Tibial artery (tissue), 4 donors: ENCODE data around the gene ZNF497.
A peak's percentile ranks its signal among the peaks of the same experiment; 100 is the strongest.

Experiments used
- DNase-seq, 2 donors: peaks; one replicate each; pipeline ENCODE4 v3.0.0-alpha.2; 2019
- H3K27ac ChIP-seq, 2 donors: fragments of 200-600 bp; sonication (generic) in 1 of 2; 1 replicate in 1 of 2; 2 replicates in 1 of 2; pipeline ENCODE4 v1.5.1; 2018 to 2019; ENCODE audit warnings: mild to moderate bottlenecking in 1 of 2
- H3K27me3 ChIP-seq, 2 donors: fragments of 200-600 bp; sonication (generic) in 1 of 2; one replicate each; pipeline versions ENCODE4 v1.5.1 to v1.6.0; 2016 to 2019
- H3K36me3 ChIP-seq, 3 donors: fragments of 200-600 bp; sonication (generic) in 2 of 3; one replicate each; pipeline ENCODE4 v1.5.1; 2016 to 2019; ENCODE audit warnings: mild to moderate bottlenecking in 2 of 3
- H3K4me1 ChIP-seq, 4 donors: fragments of 200-600 bp; sonication (generic) in 2 of 4; 1 replicate in 3 of 4; 2 replicates in 1 of 4; pipeline ENCODE4 v1.5.1; 2016 to 2019
- H3K4me3 ChIP-seq, 2 donors: fragments of 200-600 bp; sonication (generic) in 1 of 2; 1 replicate in 1 of 2; 2 replicates in 1 of 2; pipeline ENCODE4 v1.5.1; 2018 to 2019; ENCODE audit warnings: mild to moderate bottlenecking in 2 of 2
- H3K9me3 ChIP-seq, 3 donors: fragments of 200-600 bp; sonication (generic) in 1 of 3; one replicate each; pipeline ENCODE4 v1.5.1; 2016 to 2019
- intact Hi-C: fragments of 100-400 bp; cut with DNase I; formaldehyde crosslinking; loops from one replicate; pipeline ENCODE4 v1.15.0; 2023; ENCODE audit warnings: low total_unique reads
- TF ChIP-seq, protein P1 (sequence below), 2 experiments: fragments of 200-600 bp in 1 of 2; fragments of 450-650 bp in 1 of 2; IDR thresholded peaks; one replicate each; pipeline ENCODE4 v1.5.1; 2017 to 2019; ENCODE audit warnings: antibody characterized with exemption in 2 of 2, mild to moderate bottlenecking in 1 of 2, moderate library complexity in 1 of 2

ZNF497 gene

GRCh38 chr19:58326501-58326913 lies 36.0 kb downstream of the ZNF497 start:
- Histone ChIP-seq H3K27me3 (no peaks in the 10 kb centered on the region), H3K27ac (peak overlapping the region; percentile 94 to 97), H3K36me3 (peaks cover 0 to 16% (median 7%) of the 10 kb centered on the region in 3 donors), H3K9me3 (no peaks in the 10 kb centered on the region), H3K4me1 (peaks cover 0 to 31% (median 21%) of the 10 kb centered on the region in 4 donors), H3K4me3 (peak overlapping the region; percentile 70 to 90)
- intact Hi-C loops, result no loop called here
- DNase-seq, result no peak
- TF ChIP-seq, protein P1, sequence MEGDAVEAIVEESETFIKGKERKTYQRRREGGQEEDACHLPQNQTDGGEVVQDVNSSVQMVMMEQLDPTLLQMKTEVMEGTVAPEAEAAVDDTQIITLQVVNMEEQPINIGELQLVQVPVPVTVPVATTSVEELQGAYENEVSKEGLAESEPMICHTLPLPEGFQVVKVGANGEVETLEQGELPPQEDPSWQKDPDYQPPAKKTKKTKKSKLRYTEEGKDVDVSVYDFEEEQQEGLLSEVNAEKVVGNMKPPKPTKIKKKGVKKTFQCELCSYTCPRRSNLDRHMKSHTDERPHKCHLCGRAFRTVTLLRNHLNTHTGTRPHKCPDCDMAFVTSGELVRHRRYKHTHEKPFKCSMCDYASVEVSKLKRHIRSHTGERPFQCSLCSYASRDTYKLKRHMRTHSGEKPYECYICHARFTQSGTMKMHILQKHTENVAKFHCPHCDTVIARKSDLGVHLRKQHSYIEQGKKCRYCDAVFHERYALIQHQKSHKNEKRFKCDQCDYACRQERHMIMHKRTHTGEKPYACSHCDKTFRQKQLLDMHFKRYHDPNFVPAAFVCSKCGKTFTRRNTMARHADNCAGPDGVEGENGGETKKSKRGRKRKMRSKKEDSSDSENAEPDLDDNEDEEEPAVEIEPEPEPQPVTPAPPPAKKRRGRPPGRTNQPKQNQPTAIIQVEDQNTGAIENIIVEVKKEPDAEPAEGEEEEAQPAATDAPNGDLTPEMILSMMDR (IDR thresholded peaks at IDR 0.05), result no peak

DNA sequence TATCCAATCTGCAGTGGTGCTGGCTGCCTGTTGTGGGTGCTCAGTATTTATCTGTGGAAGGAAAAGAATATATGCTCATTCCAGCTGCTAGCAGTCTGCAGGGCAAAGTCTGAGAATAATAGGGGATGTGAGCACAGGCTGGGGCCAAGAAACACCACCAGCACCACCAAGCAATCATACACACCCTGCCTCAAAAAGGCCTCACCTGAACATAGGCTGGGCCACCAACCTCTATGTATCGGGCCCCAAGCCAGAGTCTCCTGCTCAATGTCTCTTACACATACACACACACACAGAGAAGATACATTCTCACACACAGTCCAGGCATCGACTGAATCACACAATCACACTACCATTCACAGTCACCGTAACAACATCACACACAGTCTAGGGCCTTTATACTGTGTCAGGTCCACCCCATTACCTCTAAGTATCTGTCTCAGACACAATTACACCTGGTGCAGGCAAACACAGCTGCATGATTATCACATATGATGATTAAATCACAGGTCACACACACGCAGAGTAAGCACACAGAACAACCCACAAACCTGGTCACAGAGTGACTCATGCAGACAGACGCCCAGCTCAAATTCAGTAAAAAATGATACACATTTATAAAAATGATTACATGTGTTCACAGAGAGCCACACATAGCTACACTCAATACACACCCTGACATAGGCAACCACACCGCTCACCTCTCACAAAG lies 37.1 kb downstream of the ZNF497 start:
- H3K9me3 ChIP-seq, result no peaks in the 10 kb centered on the region
- peak overlapping the region in 1 of 2 donors; percentile 94 for H3K27ac ChIP-seq
- H3K4me3 ChIP-seq, result peak overlapping the region in 1 of 2 donors; percentile 70
- TF ChIP-seq, protein P1 (IDR thresholded peaks at IDR 0.05), result no peak
- H3K27me3 ChIP-seq, result no peaks in the 10 kb centered on the region
- H3K36me3 ChIP-seq, result peaks cover 0 to 16% (median 7%) of the 10 kb centered on the region in 3 donors
- DNase-seq, result no peak
- H3K4me1 ChIP-seq, result peaks cover 0 to 31% (median 21%) of the 10 kb centered on the region in 4 donors
- intact Hi-C loops, result no loop called here

DNA sequence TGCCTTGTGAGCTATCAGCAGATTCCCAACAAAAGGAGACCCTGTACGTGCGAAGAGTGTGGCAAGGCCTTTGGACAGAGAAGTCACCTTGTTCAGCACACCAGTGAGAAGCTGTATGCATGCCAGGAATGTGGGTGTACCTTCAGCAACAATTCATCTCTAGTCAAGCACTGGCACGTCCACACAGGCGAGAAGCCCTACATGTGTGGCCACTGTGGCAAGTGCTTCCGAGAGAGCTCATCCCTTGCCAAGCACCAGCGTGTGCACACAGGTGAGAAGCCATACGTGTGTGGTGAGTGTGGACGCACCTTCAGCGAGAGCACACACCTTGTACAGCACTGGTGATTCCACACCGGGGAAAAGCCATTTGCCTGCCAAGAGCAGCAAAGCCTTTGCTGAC lies 43.3 kb downstream of the ZNF497 start:
- Histone ChIP-seq H3K4me3 (no peak overlapping the region), H3K27me3 (no peaks in the 10 kb centered on the region), H3K4me1 (no peaks in the 10 kb centered on the region), H3K27ac (no peak overlapping the region), H3K9me3 (no peaks in the 10 kb centered on the region), H3K36me3 (peaks cover 10 to 51% (median 38%) of the 10 kb centered on the region in 3 donors)
- no peak for DNase-seq
- intact Hi-C loops, result no loop called here
- TF ChIP-seq, protein P1 (IDR thresholded peaks at IDR 0.05), result no peak

GRCh38 chr19:58318297-58318696 lies 44.3 kb downstream of the ZNF497 start:
- Histone ChIP-seq H3K4me3 (no peak overlapping the region), H3K27me3 (no peaks in the 10 kb centered on the region), H3K36me3 (peaks cover 19 to 61% (median 47%) of the 10 kb centered on the region in 3 donors), H3K9me3 (no peaks in the 10 kb centered on the region), H3K27ac (no peak overlapping the region), H3K4me1 (no peaks in the 10 kb centered on the region)
- TF ChIP-seq, protein P1 (IDR thresholded peaks at IDR 0.05), result no peak
- no peak for DNase-seq
- intact Hi-C loops, result no loop called here

DNA sequence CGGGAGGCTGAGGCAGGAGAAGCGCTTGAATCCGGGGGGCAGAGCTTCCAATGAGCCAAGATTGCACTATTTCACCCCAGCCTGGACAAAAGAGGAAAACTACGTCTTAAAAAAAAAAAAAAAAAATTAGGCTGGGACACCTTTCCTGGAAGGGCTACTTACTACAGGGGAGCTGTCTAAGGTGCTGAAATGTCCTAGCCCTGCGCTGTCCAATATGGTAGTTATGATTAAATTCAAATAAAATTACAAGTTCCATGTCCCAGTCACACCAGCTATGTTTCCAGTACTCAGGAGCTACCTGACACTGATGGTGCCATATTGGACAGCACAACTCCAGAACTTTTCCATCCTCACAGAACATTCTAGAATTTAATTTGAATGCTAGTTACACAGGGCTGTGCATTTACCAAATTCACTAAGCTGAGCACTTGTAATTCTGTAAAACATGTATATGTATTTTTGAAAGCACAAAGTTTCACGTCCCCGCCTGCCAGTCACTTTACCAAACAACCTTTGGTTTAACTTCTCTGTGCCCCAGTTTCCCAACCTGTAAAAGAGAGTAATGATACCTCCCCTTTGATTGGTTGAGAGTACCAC lies 45.0 kb downstream of the ZNF497 start:
- no peak for DNase-seq
- intact Hi-C loops, result no loop called here
- H3K27ac ChIP-seq, result no peak overlapping the region
- no peak overlapping the region for H3K4me3 ChIP-seq
- TF ChIP-seq, protein P1 (IDR thresholded peaks at IDR 0.05), result no peak
- no peaks in the 10 kb centered on the region for H3K27me3 ChIP-seq
- no peaks in the 10 kb centered on the region for H3K9me3 ChIP-seq
- H3K4me1 ChIP-seq, result no peaks in the 10 kb centered on the region
- H3K36me3 ChIP-seq, result peaks cover 26 to 63% (median 54%) of the 10 kb centered on the region in 3 donors
